GM21360 (cell line): ENCODE data around the gene PRF1.
"Not testable (repeated sequence)": the region's sequence is repeated elsewhere in the genome, so short reads cannot be mapped to it uniquely, and the experiment has no call there.

Source experiments
- ATAC-seq: cut with Tn5 transposase; IDR thresholded peaks from one replicate; pipeline ENCODE4 v1.9.1; 2021; ENCODE audit warnings: mild to moderate bottlenecking, moderate library complexity; ENCODE audit not compliant: unreplicated experiment

PRF1 gene

DNA sequence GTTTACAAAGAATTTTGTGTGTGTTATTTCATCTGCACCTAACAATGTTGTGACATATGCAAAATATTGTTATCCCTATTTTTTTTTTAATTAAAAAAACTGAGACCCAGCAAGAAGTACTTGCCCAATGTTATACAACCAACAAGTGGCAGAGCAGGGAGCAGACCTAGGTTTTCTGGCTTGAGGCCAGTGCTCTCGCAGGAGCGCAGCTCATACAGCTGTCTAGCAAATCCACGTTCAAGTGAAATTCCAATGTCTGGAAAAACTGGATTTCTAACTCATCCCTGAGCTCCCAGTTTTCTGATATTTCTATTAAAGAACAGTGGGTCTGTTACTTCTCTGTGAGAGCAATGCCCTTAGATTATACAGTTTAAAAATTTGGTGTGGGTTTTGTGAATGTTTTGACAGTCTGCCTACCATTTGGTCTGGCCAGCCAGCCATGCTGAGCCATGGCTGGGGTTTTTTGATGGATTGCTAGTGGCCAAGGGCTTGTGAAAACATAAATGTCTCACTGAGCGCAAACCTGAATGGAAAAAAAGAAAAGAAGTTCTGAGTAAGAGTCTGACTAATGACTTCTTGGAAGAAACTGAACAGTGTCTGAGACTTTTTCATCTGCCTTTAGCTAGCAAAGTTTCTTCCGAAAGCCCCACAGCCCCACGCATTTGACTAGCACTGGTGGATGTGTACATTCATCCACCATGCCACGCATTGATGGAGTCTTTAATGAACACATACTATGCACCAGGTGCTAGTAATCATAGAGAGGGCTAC, 15.4 kb upstream of the PRF1 start:
- no peak for ATAC-seq

DNA sequence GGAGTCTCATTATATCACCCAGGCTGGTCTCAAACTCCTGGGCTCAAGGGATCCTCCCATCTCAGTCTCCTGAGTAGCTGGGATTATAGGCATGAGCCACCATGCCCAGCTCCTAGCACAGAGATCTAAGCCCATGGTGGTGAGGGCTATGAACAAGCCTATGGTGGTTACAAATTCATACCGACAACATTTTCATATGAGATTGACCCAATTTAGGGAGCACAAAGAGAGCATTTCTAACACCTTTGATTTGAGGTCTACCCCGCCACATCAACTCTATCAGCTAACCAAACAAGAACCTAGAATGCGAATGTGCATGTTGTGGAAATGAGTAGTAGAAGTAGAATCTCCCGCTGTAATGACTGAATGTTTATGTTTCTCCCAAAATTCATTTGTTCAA, 14.2 kb upstream of the PRF1 start:
- ATAC-seq = no peak

- no peak for ATAC-seq
These were observed 13.4 kb upstream of the PRF1 start for GRCh38 chr10:70615784-70616522.

- no peak for ATAC-seq
These were observed 12.7 kb upstream of the PRF1 start for GRCh38 chr10:70615211-70615610.

GRCh38 chr10:70614364-70614763, 11.8 kb upstream of the PRF1 start:
- ATAC-seq = not testable (repeated sequence)

GRCh38 chr10:70613941-70614340, 11.4 kb upstream of the PRF1 start:
- ATAC-seq = no peak

DNA sequence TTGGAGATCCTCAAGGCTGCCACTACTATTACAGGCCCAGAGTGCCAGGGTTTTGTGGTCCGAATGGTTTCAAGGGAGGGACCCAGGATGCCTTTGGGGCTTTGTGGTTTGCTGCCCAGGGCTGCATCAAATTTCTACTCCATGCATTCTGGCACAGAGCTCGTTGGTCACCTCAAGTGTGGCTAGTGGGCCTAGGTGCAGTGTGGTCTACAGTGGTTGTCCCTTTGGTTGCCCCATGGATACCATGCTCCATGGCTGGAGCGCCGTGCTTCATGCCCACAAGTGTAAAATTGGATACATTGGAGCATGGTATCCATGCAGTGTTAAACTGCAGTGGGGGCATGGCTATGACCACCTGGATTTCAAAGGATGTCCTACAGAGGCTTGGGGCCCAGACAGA, 5.4 kb upstream of the PRF1 start:
- ATAC-seq = no peak

- no peak for ATAC-seq
These were observed 2.6 kb upstream of the PRF1 start for GRCh38 chr10:70605161-70605560.

DNA sequence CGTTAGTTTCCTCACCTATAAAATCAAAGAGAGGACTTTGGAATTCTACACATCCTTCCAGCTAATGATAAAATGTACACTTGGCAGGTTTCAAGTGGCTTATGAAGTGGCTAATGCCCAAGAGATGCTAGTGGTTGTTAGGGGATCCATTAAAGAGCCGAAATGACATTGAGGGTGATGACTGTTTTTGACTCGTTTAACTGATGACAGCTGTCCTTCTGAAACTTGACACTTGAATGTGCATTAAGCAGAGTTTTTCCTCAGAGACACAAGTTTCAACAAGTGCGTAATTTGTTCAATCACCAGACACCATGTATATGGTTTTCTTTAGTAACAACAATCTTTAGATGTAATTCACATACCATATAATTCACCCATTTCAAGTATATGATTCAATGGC, 1.6 kb upstream of the PRF1 start:
- ATAC-seq = no peak

DNA sequence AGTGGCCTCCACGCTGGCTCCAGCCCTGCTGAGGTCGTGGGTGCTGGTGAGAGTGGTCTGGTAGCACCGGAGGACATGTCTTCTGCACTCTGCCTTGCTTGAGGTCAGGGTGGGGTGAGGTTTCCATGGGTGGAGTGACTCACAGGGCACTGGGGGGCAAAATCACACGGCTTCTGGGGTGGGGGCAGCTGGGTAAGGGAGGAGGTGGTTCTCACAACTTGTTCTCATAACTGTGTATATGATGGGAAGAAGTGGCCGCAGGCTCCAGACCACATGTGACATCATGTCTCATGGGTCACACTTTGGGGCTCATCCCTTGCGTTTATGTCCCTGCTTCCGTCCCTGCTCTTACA, 884 bp upstream of the PRF1 start:
- no peak for ATAC-seq

- ATAC-seq = no peak
These were observed 795 bp downstream of the PRF1 start for GRCh38 chr10:70601746-70602145.

DNA sequence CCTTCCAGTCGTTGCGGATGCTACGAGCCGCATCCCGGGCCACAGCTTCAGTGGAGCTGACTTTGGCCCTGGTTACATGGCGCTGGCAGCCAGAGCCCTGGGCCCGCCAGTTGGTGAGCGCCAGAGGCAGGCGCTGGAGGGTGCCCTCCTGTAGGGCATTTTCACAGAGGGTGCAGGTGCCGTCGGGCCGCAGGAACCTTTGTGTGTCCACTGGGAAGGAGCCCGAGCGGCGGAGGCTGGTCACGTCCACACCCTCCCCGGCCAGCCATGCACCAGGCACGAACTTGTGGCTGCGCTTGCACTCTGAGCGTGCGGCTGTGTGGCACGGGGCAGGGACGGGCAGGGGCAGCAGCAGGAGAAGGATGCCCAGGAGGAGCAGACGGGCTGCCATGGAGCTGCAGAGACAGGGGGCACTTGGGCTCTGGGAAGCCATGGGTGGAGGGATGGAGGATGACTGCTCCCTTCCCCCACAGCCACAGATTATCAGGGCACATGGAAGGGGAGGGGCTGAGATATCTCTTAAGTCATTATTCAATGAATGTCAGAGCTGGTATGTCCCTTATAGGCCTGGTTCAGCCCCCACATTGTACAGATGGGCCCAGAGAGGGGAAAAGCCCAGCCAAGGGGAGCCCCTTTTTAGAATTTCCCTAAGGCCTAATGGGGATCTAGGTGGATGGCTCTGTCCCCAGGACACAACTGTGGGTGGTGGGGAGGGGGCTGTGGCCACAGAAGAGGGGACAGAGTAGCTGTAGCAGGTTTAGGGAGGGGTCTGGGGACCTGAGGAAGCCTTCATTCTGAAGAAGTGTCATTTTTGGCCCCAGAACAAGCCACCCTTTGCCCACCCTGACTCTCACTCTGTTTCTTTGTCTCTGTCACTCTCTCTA, 1.8 kb downstream of the PRF1 start:
- no peak for ATAC-seq

- ATAC-seq = no peak
These were observed 2.8 kb downstream of the PRF1 start for GRCh38 chr10:70599791-70600190.

- ATAC-seq = no peak
These were observed 3.2 kb downstream of the PRF1 start for GRCh38 chr10:70599319-70599718.

DNA sequence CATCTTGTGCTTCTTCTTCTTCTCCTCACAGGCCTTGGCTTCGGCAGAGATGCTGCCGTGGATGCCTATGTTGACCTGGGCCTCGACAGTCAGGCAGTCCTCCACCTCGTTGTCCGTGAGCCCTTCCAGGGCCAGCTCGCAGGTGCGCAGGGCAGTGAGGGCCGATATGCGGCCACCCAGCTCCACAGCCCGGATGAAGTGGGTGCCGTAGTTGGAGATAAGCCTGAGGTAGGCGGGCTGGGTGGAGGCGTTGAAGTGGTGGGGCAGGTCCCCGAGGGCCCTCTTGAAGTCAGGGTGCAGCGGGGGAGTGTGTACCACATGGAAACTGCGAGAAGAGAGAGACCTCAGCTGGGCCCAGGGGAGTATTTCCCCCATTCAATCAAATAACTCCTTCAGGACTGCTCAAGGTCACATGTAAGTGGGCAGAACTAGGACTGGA, 3.7 kb downstream of the PRF1 start:
- ATAC-seq = no peak

DNA sequence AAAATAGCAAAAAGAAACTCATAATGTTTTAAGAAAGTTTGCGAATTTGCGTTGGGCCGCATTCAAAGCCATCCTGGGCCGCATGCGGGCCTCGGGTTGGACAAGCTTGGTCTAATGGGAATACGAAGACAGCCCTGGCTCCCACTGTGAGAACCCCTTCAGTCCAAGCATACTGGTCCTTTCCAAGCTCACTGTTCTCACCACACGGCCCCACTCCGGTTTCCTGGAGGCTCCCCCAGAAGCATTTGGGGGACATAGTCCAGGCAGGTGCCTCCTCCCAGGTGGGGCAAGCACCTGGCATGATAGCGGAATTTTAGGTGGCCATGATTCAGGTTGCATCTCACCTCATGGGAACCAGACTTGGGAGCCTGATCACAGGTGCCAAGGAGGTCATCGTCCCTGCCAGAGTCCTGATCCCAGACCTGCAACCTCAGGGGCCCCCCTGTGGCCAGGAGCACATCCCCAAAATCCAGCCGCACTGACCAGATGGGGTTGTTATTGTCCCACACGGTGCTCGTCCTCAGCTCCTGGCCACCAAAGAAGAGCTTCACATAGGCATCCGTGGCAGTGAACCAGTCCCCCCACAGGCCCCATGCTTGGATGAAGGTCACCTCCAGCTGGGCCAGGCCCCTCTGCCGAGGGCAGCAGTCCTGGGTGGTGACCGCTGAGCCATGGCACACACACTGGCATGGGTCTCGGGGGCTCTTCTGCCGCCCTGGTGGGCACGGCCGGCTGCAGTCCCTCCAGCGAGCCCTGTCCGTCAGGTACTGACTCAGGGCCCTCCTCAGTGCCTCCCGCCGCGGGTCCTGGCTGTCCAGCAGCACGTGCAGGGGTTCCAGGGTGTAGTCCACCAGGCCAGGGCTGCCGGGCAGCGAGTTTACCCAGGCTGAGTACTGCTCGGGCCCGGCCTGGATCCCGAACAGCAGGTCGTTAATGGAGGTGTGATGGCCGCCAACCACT, 4.4 kb downstream of the PRF1 start:
- ATAC-seq = no peak

- ATAC-seq = no peak
These were observed 5.4 kb downstream of the PRF1 start for GRCh38 chr10:70596860-70597809.

DNA sequence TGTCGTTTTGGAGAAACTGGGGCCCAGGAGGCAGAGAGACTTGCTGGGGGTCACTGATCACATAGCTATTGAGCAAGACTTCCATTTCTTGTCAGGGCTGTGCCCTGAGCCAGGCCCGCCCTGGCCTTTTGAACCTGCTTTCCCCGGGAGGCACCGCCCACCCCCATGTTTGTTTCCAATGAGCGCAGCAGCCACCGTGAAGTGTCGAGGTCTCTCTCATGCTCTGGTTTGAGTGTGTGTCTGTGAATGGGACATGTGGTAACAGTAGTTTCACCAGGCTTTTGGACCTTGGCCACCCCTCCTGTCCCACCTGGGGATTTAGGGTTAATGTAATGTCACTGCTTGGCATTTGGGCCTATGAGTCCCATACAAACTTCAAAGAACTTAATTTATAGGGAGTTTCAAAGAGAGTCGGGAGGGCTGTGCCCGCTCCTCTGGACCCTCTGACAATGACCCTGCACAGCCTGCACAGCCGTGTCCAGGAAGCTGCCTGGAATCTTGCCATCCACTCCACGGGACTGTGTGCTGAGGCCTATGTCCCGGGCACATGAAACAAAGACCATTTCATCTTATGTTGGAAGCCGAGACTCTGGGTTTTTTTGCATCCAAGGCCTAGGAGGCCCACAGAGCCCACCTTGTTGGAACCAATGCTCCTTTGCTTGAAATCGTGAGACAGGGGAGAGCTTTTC, 6.3 kb downstream of the PRF1 start:
- no peak for ATAC-seq

- ATAC-seq = no peak
These were observed 7.0 kb downstream of the PRF1 start for GRCh38 chr10:70595566-70596016.
